ENCODE results near the gene CFAP251.

Gene CFAP251

DNA sequence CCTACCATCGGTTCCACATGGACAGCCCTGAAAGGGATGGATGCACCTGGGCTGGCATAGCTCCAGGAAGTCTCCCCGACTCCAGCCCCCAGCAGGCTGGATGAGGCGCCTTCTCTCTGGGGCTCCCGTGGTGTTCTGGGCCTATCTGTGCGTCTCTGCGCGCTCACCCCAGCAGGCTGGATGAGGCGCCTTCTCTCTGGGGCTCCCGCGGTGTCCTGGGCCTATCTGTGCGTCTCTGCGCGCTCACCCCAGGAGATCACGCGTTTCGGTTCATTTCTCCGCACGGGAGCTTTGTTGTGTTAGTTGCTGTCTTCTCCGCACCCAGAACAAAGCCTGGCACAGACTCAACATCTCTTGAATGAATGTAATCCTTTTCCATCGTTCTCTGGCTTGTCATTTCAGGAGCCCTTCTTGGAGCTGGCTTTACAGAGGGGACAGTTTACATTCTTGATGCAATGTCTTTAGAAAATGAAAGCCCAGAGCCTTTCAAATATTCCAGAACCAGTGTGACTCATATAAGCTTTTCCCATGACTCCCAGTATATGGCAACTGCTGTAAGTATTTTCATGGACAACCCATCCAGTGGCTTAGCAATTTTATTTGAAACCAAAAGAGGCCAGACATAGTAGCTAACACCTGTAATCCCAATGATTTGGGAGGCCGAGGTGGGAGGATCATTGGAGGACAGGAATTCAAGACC is 40.3 kb downstream of the CFAP251 start:
- Histone ChIP-seq H3K23ac (ENCODE audit: low read length) (no peak overlapping the region), H3K4ac (ENCODE audit: low read depth, low read length) (no peak overlapping the region), H3K4me1 (ENCODE audit: control insufficient read depth, low read depth, low read length) (no peaks in the 10 kb centered on the region), H3K27me3 (ENCODE audit: insufficient read depth, low read length, poor library complexity) (no peaks in the 10 kb centered on the region), H3K18ac (ENCODE audit: low read length) (no peak overlapping the region), H3K56ac (ENCODE audit: low read length) (no peak overlapping the region), H2BK120ac (ENCODE audit: low read depth, low read length) (no peak overlapping the region), H3K9ac (ENCODE audit: low read length) (no peak overlapping the region), H3K36me3 (ENCODE audit: control insufficient read depth, insufficient read depth, low read length) (no peaks in the 10 kb centered on the region), H2BK15ac (replicated peaks; ENCODE audit: low read depth) (no peak overlapping the region), H4K8ac (ENCODE audit: low read depth, low read length) (no peak overlapping the region), H3K4me2 (ENCODE audit: low read length) (no peak overlapping the region), H2AK5ac (ENCODE audit: low read length) (no peak overlapping the region), H3K79me1 (ENCODE audit: low read length) (no peaks in the 10 kb centered on the region), H3K4me3 (ENCODE audit: low read length) (no peak overlapping the region), H4K5ac (ENCODE audit: low read length) (no peak overlapping the region), H2BK5ac (ENCODE audit: low read length) (no peak overlapping the region), H3K27ac (ENCODE audit: low read depth, low read length) (no peak overlapping the region), H3K79me2 (ENCODE audit: control insufficient read depth, insufficient read depth, low read length) (no peaks in the 10 kb centered on the region)
- WGBS (ENCODE audit: extremely low coverage, insufficient coverage, low lambda C conversion rate) = no CpG with 5 or more reads among the region's 21 CpGs
- no peak for DNase-seq

DNA sequence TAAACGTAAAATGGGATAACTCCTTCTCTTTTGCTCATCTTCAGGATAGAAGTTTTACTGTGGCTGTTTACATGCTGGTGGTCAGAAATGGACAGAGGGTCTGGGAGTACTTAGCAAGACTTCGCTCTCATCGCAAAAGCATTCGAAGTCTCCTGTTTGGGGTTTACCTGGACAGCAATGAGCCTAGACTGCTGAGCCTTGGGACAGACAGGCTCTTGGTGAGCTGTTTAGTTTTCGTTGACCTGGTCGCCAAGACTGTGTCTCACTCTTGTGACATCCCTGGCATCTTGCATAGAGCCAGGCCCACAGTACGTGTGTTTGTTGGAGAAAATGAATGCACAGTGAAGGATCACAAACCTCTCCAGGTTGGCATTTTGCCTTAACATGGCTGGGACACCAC is 42.1 kb downstream of the CFAP251 start:
- Histone ChIP-seq H3K4ac (ENCODE audit: low read depth, low read length) (no peak overlapping the region), H3K56ac (ENCODE audit: low read length) (no peak overlapping the region), H3K79me2 (ENCODE audit: control insufficient read depth, insufficient read depth, low read length) (no peaks in the 10 kb centered on the region), H2BK120ac (ENCODE audit: low read depth, low read length) (no peak overlapping the region), H3K4me3 (ENCODE audit: low read length) (no peak overlapping the region), H2AK5ac (ENCODE audit: low read length) (no peak overlapping the region), H4K5ac (ENCODE audit: low read length) (no peak overlapping the region), H3K79me1 (ENCODE audit: low read length) (no peaks in the 10 kb centered on the region), H3K18ac (ENCODE audit: low read length) (no peak overlapping the region), H2BK5ac (ENCODE audit: low read length) (no peak overlapping the region), H2BK15ac (replicated peaks; ENCODE audit: low read depth) (no peak overlapping the region), H3K27ac (ENCODE audit: low read depth, low read length) (no peak overlapping the region), H3K4me1 (ENCODE audit: control insufficient read depth, low read depth, low read length) (no peaks in the 10 kb centered on the region), H3K4me2 (ENCODE audit: low read length) (no peak overlapping the region), H3K9ac (ENCODE audit: low read length) (no peak overlapping the region), H4K8ac (ENCODE audit: low read depth, low read length) (no peak overlapping the region), H3K27me3 (ENCODE audit: insufficient read depth, low read length, poor library complexity) (no peaks in the 10 kb centered on the region), H3K23ac (ENCODE audit: low read length) (no peak overlapping the region), H3K36me3 (ENCODE audit: control insufficient read depth, insufficient read depth, low read length) (no peaks in the 10 kb centered on the region)
- WGBS (ENCODE audit: extremely low coverage, insufficient coverage, low lambda C conversion rate) = no CpG with 5 or more reads among the region's 7 CpGs
- DNase-seq = no peak

DNA sequence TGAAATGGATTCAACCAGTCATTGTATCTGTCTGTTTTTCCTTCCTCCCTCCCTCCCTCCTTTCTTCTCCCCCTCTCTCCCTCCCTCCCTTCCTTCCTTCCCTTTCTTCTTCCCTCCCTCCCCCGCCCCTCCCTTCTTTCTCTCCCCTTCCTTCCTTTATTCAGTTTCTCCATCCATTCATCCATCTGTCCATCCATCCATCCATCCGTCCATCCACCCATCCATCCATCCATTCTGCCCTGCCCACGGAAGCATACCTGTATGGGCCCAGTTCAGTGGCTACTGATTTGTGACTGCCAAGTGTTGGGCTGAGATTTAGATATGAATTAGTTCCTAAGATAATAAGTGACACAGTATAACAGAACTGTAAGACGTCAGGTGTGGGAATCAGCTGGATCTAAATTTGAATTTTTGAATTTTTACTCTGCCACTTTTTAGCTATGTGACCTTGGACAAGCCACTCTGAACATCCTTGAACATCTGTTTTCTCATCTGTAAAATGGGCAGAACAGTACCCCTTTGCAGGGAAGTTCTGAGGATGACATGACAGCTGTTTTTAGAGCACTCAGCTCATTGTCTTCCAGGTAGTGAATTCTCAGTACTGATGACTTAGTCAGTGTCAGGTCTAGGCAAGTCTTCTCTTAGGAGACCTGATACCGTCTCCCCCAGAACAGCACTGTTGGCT is 42.9 kb downstream of the CFAP251 start:
- Histone ChIP-seq H3K4me1 (ENCODE audit: control insufficient read depth, low read depth, low read length) (no peaks in the 10 kb centered on the region), H2AK5ac (ENCODE audit: low read length) (no peak overlapping the region), H3K79me2 (ENCODE audit: control insufficient read depth, insufficient read depth, low read length) (no peaks in the 10 kb centered on the region), H3K79me1 (ENCODE audit: low read length) (no peaks in the 10 kb centered on the region), H4K8ac (ENCODE audit: low read depth, low read length) (no peak overlapping the region), H3K18ac (ENCODE audit: low read length) (no peak overlapping the region), H3K4me3 (ENCODE audit: low read length) (no peak overlapping the region), H3K9ac (ENCODE audit: low read length) (no peak overlapping the region), H3K27me3 (ENCODE audit: insufficient read depth, low read length, poor library complexity) (no peaks in the 10 kb centered on the region), H3K27ac (ENCODE audit: low read depth, low read length) (no peak overlapping the region), H4K5ac (ENCODE audit: low read length) (no peak overlapping the region), H2BK15ac (replicated peaks; ENCODE audit: low read depth) (no peak overlapping the region), H2BK120ac (ENCODE audit: low read depth, low read length) (no peak overlapping the region), H3K36me3 (ENCODE audit: control insufficient read depth, insufficient read depth, low read length) (no peaks in the 10 kb centered on the region), H3K4me2 (ENCODE audit: low read length) (no peak overlapping the region), H3K4ac (ENCODE audit: low read depth, low read length) (no peak overlapping the region), H3K23ac (ENCODE audit: low read length) (no peak overlapping the region), H2BK5ac (ENCODE audit: low read length) (no peak overlapping the region), H3K56ac (ENCODE audit: low read length) (no peak overlapping the region)
- no peak for DNase-seq
- no CpG with 5 or more reads among the region's 5 CpGs for WGBS (ENCODE audit: extremely low coverage, insufficient coverage, low lambda C conversion rate)

DNA sequence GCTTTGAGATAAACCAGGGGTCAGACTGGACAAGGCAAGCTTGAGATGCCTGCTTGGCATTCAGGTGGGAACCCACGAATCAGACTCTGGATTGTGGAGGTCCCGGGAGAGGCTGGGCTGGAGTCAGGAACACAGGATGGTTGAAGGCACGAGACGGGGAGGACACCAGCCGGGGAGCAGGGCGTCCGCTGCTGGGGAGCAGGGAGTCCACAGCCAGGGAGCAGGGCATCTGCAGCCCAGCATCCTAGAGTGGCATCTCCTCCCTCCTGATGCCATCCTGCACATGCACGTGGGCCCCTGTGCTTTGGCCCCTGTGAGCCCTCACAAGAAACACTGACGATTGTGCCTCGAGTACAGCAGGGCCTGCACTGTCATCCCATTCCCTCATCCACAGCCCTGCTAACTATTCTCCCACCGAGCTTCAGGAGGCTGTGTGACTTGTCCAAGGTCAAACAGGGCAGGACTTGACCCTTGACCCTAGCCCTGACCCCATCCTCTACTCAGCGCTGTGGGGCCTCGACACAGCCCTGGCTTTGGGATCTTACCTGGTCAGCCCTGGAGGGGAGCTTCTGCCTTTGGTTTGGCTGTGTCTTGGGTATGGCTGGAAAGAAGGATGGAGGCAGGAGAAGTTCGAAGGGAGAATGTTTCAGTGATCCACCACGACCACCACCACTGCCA is 45.1 kb downstream of the CFAP251 start:
- H3K4ac ChIP-seq (ENCODE audit: low read depth, low read length) = no peak overlapping the region
- H2BK120ac ChIP-seq (ENCODE audit: low read depth, low read length) = no peak overlapping the region
- no peak overlapping the region for H4K8ac ChIP-seq (ENCODE audit: low read depth, low read length)
- H3K27me3 ChIP-seq (ENCODE audit: insufficient read depth, low read length, poor library complexity) = no peaks in the 10 kb centered on the region
- no peaks in the 10 kb centered on the region for H3K36me3 ChIP-seq (ENCODE audit: control insufficient read depth, insufficient read depth, low read length)
- no peaks in the 10 kb centered on the region for H3K79me1 ChIP-seq (ENCODE audit: low read length)
- no peak overlapping the region for H3K4me3 ChIP-seq (ENCODE audit: low read length)
- no peak overlapping the region for H2AK5ac ChIP-seq (ENCODE audit: low read length)
- H2BK5ac ChIP-seq (ENCODE audit: low read length) = no peak overlapping the region
- WGBS (ENCODE audit: extremely low coverage, insufficient coverage, low lambda C conversion rate) = no CpG with 5 or more reads among the region's 15 CpGs
- no peak overlapping the region for H3K27ac ChIP-seq (ENCODE audit: low read depth, low read length)
- H4K5ac ChIP-seq (ENCODE audit: low read length) = no peak overlapping the region
- no peak overlapping the region for H3K23ac ChIP-seq (ENCODE audit: low read length)
- H3K79me2 ChIP-seq (ENCODE audit: control insufficient read depth, insufficient read depth, low read length) = no peaks in the 10 kb centered on the region
- H2BK15ac ChIP-seq (replicated peaks; ENCODE audit: low read depth) = no peak overlapping the region
- H3K9ac ChIP-seq (ENCODE audit: low read length) = no peak overlapping the region
- peak overlapping the region; percentile 10 for H3K56ac ChIP-seq (ENCODE audit: low read length)
- no peak for DNase-seq
- no peak overlapping the region for H3K4me2 ChIP-seq (ENCODE audit: low read length)
- no peaks in the 10 kb centered on the region for H3K4me1 ChIP-seq (ENCODE audit: control insufficient read depth, low read depth, low read length)
- no peak overlapping the region for H3K18ac ChIP-seq (ENCODE audit: low read length)

DNA sequence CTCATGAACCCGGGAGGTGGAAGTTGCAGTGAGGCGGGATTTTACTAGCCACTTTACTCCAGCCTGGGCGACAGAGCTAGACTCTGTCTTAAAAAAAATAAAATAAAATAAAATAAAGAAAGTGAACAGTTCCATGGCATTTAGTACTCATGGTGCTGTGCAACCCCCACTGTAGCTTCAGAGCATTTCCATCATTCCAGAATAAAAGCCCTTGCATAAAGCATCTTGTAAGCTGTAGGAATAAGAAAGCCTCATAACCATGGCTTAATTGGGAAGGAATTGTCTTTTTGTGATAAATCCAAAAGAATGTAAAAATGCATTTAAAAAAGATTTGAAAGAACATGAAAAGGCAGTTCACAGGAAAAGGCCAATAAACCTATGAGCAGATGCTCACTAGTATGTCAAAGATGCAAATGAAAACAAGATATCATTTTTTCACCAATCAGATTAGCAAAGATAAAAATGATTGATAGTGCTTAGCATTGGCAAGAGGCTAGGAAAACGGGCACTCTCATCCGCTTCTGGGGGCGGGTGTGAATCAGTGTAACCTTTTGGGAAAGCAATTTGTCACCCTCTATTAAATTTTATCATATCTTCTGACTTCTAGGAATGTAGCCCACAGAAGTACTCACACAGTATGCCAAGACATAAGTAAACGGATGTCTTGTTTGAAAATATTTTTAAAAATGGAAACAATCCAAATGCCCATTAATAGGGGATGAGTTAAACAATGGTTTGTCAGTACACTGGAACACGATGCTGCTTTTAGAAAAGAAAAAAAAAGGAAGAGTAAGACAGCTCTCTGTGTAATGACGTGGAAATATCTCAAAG is 46.6 kb downstream of the CFAP251 start:
- Histone ChIP-seq H3K4ac (ENCODE audit: low read depth, low read length) (no peak overlapping the region), H3K79me1 (ENCODE audit: low read length) (no peaks in the 10 kb centered on the region), H3K27me3 (ENCODE audit: insufficient read depth, low read length, poor library complexity) (no peaks in the 10 kb centered on the region), H2BK5ac (ENCODE audit: low read length) (no peak overlapping the region), H3K27ac (ENCODE audit: low read depth, low read length) (no peak overlapping the region), H3K4me2 (ENCODE audit: low read length) (no peak overlapping the region), H2BK15ac (replicated peaks; ENCODE audit: low read depth) (no peak overlapping the region), H4K8ac (ENCODE audit: low read depth, low read length) (no peak overlapping the region), H2BK120ac (ENCODE audit: low read depth, low read length) (no peak overlapping the region), H3K79me2 (ENCODE audit: control insufficient read depth, insufficient read depth, low read length) (no peaks in the 10 kb centered on the region), H3K9ac (ENCODE audit: low read length) (no peak overlapping the region), H3K36me3 (ENCODE audit: control insufficient read depth, insufficient read depth, low read length) (no peaks in the 10 kb centered on the region), H4K5ac (ENCODE audit: low read length) (no peak overlapping the region), H2AK5ac (ENCODE audit: low read length) (no peak overlapping the region), H3K4me1 (ENCODE audit: control insufficient read depth, low read depth, low read length) (no peaks in the 10 kb centered on the region), H3K18ac (ENCODE audit: low read length) (no peak overlapping the region), H3K23ac (ENCODE audit: low read length) (no peak overlapping the region), H3K4me3 (ENCODE audit: low read length) (no peak overlapping the region), H3K56ac (ENCODE audit: low read length) (no peak overlapping the region)
- DNase-seq = no peak
- no CpG with 5 or more reads among the region's 9 CpGs for WGBS (ENCODE audit: extremely low coverage, insufficient coverage, low lambda C conversion rate)

Data from mesendoderm (in vitro differentiated cells).